CD14-positive monocyte (primary cell): ENCODE data around the gene PTGES2. TPM values are rescaled to one million over a fixed set of nuclear protein-coding genes. Genes with fewer than 3 reads are reported as not detected.

Experiments
- DNase-seq, 3 donors: peaks; one replicate each; pipeline ENCODE4 v3.0.0-alpha.2; 2011 to 2022
- H2AFZ ChIP-seq: 2 replicates; pipeline ENCODE4 v1.6.0; 2012; ENCODE audit warnings: mild to moderate bottlenecking, low read depth, low read length, inconsistent platforms; ENCODE audit not compliant: insufficient read depth, poor library complexity, severe bottlenecking
- H3K27ac ChIP-seq, 2 donors: 1 replicate in 1 of 2; 2 replicates in 1 of 2; pipeline ENCODE4 v1.5.1; 2012 to 2013; ENCODE audit warnings: low read length in 2 of 2, control low read depth in 1 of 2, inconsistent platforms in 1 of 2, low read depth in 1 of 2, mild to moderate bottlenecking in 1 of 2
- H3K27me3 ChIP-seq, 2 donors: one replicate each; pipeline versions ENCODE4 v1.6.0 to v1.6.1; 2011 to 2013; ENCODE audit warnings: low read length in 2 of 2; ENCODE audit not compliant: control insufficient read depth in 2 of 2, insufficient read depth in 2 of 2
- H3K36me3 ChIP-seq, 2 donors: replicated peaks in 1 of 2; 1 replicate in 1 of 2; 2 replicates in 1 of 2; pipeline versions ENCODE4 v1.5.1 to v1.6.1; 2012 to 2013; ENCODE audit warnings: low read length in 2 of 2, control low read depth in 1 of 2, inconsistent platforms in 1 of 2, mild to moderate bottlenecking in 1 of 2; ENCODE audit not compliant: insufficient read depth in 2 of 2, control insufficient read depth in 1 of 2
- H3K4me1 ChIP-seq, 2 donors: 1 replicate in 1 of 2; 2 replicates in 1 of 2; pipeline versions ENCODE4 v1.5.1 to v1.6.1; 2012 to 2013; ENCODE audit warnings: low read length in 2 of 2, control low read depth in 1 of 2, inconsistent platforms in 1 of 2, mild to moderate bottlenecking in 1 of 2, moderate library complexity in 1 of 2; ENCODE audit not compliant: insufficient read depth in 2 of 2, control insufficient read depth in 1 of 2
- H3K4me2 ChIP-seq: replicated peaks from 2 replicates; pipeline ENCODE3; 2012; ENCODE audit warnings: low read length, moderate library complexity, mild to moderate bottlenecking; ENCODE audit not compliant: poor library complexity, severe bottlenecking; ENCODE audit errors: extremely low read depth
- H3K4me3 ChIP-seq, 3 experiments: fragments of 200-600 bp in 1 of 3; sonication (generic) in 1 of 3; replicated peaks in 1 of 3; 1 replicate in 2 of 3; 2 replicates in 1 of 3; pipeline ENCODE4 v1.5.1; 2011 to 2013; ENCODE audit warnings: low read length in 3 of 3, mild to moderate bottlenecking in 3 of 3, control low read depth in 2 of 3, low read depth in 2 of 3, inconsistent platforms in 1 of 3, moderate library complexity in 1 of 3
- H3K79me2 ChIP-seq: 2 replicates; pipeline ENCODE4 v1.6.0; 2012; ENCODE audit warnings: mild to moderate bottlenecking, control low read depth, inconsistent platforms, low read length, moderate library complexity; ENCODE audit not compliant: insufficient read depth
- H3K9ac ChIP-seq: 2 replicates; pipeline ENCODE4 v1.6.0; 2017; ENCODE audit warnings: low read length, mild to moderate bottlenecking; ENCODE audit not compliant: insufficient read depth, poor library complexity, severe bottlenecking
- H3K9me3 ChIP-seq, 2 donors: replicated peaks in 1 of 2; 1 replicate in 1 of 2; 2 replicates in 1 of 2; pipeline versions ENCODE4 v1.5.1 to v1.6.1; 2012 to 2013; ENCODE audit warnings: low read length in 2 of 2, control low read depth in 1 of 2; ENCODE audit not compliant: control insufficient read depth in 1 of 2, insufficient read depth in 1 of 2
- H4K20me1 ChIP-seq: 2 replicates; pipeline ENCODE4 v1.6.0; 2012; ENCODE audit warnings: mild to moderate bottlenecking, low read length, control low read depth, moderate library complexity; ENCODE audit not compliant: insufficient read depth
- H3K27ac Mint-ChIP-seq, 7 donors: one replicate each; pipeline ENCODE4 v1.8.0; 2020; ENCODE audit warnings: mild to moderate bottlenecking in 7 of 7, mixed read lengths in 7 of 7, moderate library complexity in 6 of 7, inconsistent platforms in 2 of 7
- H3K27me3 Mint-ChIP-seq, 3 donors: one replicate each; pipeline ENCODE4 v1.8.0; 2021 to 2022; ENCODE audit warnings: low read depth in 3 of 3, mild to moderate bottlenecking in 3 of 3, mixed read lengths in 3 of 3, moderate library complexity in 3 of 3, inconsistent platforms in 1 of 3
- H3K36me3 Mint-ChIP-seq, 2 donors: one replicate each; pipeline ENCODE4 v1.8.0; 2020; ENCODE audit warnings: mixed read lengths in 2 of 2, inconsistent platforms in 1 of 2, mild to moderate bottlenecking in 1 of 2
- H3K4me1 Mint-ChIP-seq: one replicate; pipeline ENCODE4 v1.8.0; 2020; ENCODE audit warnings: mild to moderate bottlenecking, mixed read lengths
- H3K4me3 Mint-ChIP-seq, 2 donors: one replicate each; pipeline ENCODE4 v1.8.0; 2020; ENCODE audit warnings: mild to moderate bottlenecking in 2 of 2, mixed read lengths in 2 of 2, moderate library complexity in 1 of 2
- H3K9me3 Mint-ChIP-seq, 7 donors: one replicate each; pipeline ENCODE4 v1.8.0; 2020 to 2022; ENCODE audit warnings: mixed read lengths in 7 of 7, mild to moderate bottlenecking in 6 of 7, moderate library complexity in 6 of 7, inconsistent platforms in 2 of 7
- WGBS: methylation state at CpG from one replicate; pipeline ENCODE4 v1.1.5; 2013; ENCODE audit warnings: missing lambda C conversion rate; ENCODE audit not compliant: insufficient coverage; 5-methylcytosine and 5-hydroxymethylcytosine counted together
- intact Hi-C, 2 donors: fragments of 100-400 bp; cut with micrococcal nuclease; formaldehyde crosslinking; loops; one replicate each; pipeline versions ENCODE4 v1.15.0 to v1.15.1; 2023
- polyA plus RNA-seq, 3 donors: library from polyadenylated mRNA; depleted of rRNA in 1 of 3; unstranded in 2 of 3; stranded (reverse) in 1 of 3; fragments of 300-500 nt in 2 of 3; fragments of >200 nt in 1 of 3; fragmentation: Illumina TruSeq in 2 of 3; gene quantifications; 1 replicate in 2 of 3; 2 replicates in 1 of 3; pipeline ENCODE4 v1.2.3, GENCODE V29; 2012 to 2021
- TF ChIP-seq, protein P1 (sequence below): fragments of 200-600 bp; IDR thresholded peaks from one replicate; pipeline ENCODE4 v1.8.0; 2022; ENCODE audit warnings: antibody characterized with exemption, mild to moderate bottlenecking

The PTGES2 gene
- polyA plus RNA-seq, 3 donors: 42.0 to 71.5 (median 49.4) TPM

DNA sequence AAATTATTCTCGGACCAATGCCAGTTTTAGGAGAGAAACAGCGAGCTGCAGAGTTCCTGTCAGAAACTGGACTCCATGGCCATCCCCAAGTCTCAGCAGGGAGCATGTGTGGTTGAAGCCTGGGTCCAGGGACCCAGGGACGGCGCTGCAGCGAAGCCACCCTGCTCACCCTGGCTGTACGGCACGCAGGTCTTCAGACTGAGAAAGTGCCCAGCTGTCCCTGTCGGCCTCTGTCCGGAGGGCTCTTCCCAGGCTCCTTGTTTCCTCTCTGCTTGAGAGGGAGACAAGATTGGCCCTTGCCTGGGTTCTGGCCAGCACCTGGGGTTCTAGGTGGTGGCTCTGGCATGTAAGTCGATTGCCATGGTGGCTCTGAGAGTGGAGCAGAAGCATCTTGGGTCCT is 26.9 kb downstream of the PTGES2 start:
- Histone ChIP-seq H3K27me3 (no peaks in the 10 kb centered on the region), H3K9me3 (no peaks in the 10 kb centered on the region), H3K9ac (no peak overlapping the region), H3K4me3 (no peak overlapping the region), H3K4me1 (peaks cover 33 to 39% of the 10 kb centered on the region in 2 donors), H3K36me3 (peaks cover 44 to 49% of the 10 kb centered on the region in 2 donors), H3K79me2 (peaks cover 52% of the 10 kb centered on the region), H3K4me2 (no peak overlapping the region), H4K20me1 (peaks cover 69% of the 10 kb centered on the region), H3K27ac (peak overlapping the region; percentile 1 to 36), H2AFZ (no peak overlapping the region)
- intact Hi-C loops: no loop called here
- Mint-ChIP-seq H3K27me3 (no peaks in the 10 kb centered on the region), H3K4me3 (no peak overlapping the region), H3K36me3 (peaks cover 41 to 59% of the 10 kb centered on the region in 2 donors), H3K27ac (peak overlapping the region in 1 of 7 donors; percentile 78), H3K9me3 (no peaks in the 10 kb centered on the region), H3K4me1 (peaks cover 34% of the 10 kb centered on the region)
- DNase-seq: no peak
- WGBS: over 99% methylated on average over 10 of the region's 10 CpGs
- TF ChIP-seq, protein P1, sequence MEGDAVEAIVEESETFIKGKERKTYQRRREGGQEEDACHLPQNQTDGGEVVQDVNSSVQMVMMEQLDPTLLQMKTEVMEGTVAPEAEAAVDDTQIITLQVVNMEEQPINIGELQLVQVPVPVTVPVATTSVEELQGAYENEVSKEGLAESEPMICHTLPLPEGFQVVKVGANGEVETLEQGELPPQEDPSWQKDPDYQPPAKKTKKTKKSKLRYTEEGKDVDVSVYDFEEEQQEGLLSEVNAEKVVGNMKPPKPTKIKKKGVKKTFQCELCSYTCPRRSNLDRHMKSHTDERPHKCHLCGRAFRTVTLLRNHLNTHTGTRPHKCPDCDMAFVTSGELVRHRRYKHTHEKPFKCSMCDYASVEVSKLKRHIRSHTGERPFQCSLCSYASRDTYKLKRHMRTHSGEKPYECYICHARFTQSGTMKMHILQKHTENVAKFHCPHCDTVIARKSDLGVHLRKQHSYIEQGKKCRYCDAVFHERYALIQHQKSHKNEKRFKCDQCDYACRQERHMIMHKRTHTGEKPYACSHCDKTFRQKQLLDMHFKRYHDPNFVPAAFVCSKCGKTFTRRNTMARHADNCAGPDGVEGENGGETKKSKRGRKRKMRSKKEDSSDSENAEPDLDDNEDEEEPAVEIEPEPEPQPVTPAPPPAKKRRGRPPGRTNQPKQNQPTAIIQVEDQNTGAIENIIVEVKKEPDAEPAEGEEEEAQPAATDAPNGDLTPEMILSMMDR: no peak

- Histone ChIP-seq H3K36me3 (peaks cover 41 to 44% of the 10 kb centered on the region in 2 donors), H3K4me1 (peaks cover 38 to 44% of the 10 kb centered on the region in 2 donors), H4K20me1 (peaks cover 65% of the 10 kb centered on the region), H3K4me2 (no peak overlapping the region), H2AFZ (no peak overlapping the region), H3K79me2 (peaks cover 58% of the 10 kb centered on the region), H3K4me3 (no peak overlapping the region), H3K9ac (no peak overlapping the region), H3K27ac (peak overlapping the region in 1 of 2 donors; percentile 1), H3K27me3 (no peaks in the 10 kb centered on the region), H3K9me3 (no peaks in the 10 kb centered on the region)
- Mint-ChIP-seq H3K4me1 (peaks cover 40% of the 10 kb centered on the region), H3K36me3 (peaks cover 37 to 59% of the 10 kb centered on the region in 2 donors), H3K9me3 (no peaks in the 10 kb centered on the region), H3K27me3 (no peaks in the 10 kb centered on the region), H3K4me3 (peak overlapping the region in 1 of 2 donors; percentile 43), H3K27ac (peak overlapping the region in 3 of 7 donors; percentile 15 to 97 (median 50))
- TF ChIP-seq, protein P1: no peak
- intact Hi-C loops: loop anchor here in 1 of 2 donors (2.0 kb wide), 1 partner anchor 27 kb away; no protein-coding TSS in a partner anchor
- no peak for DNase-seq
- 96% methylated on average over 3 of the region's 16 CpGs for WGBS
Observed at GRCh38 chr9:128099932-128100491, 27.5 kb downstream of the PTGES2 start.
